ENCODE results near the gene VPREB3.
"Not testable (repeated sequence)": the region's sequence is repeated elsewhere in the genome, so short reads cannot be mapped to it uniquely, and the experiment has no call there.

VPREB3 gene

GRCh38 chr22:23763954-23764353, 9.7 kb upstream of the VPREB3 start:
- no peak for DNase-seq

DNA sequence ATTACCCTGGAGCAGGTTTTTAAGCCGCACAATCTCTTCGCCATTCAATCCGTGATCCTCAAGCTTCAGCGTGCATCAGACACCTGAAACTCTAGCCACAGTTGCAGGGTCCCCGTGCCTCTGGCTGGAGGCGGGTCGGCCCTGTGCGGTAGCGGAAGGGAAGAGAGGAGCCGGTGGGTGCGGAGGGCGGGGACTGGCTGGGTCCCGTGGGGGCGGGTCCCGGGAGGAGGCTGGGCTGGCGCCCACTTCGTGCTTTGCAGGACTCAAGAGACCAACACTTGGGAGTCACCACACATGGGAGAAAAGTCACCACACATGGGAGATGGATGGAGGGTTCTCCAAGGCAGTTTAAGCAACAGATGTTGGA, 9.3 kb upstream of the VPREB3 start:
- DNase-seq: no peak

DNA sequence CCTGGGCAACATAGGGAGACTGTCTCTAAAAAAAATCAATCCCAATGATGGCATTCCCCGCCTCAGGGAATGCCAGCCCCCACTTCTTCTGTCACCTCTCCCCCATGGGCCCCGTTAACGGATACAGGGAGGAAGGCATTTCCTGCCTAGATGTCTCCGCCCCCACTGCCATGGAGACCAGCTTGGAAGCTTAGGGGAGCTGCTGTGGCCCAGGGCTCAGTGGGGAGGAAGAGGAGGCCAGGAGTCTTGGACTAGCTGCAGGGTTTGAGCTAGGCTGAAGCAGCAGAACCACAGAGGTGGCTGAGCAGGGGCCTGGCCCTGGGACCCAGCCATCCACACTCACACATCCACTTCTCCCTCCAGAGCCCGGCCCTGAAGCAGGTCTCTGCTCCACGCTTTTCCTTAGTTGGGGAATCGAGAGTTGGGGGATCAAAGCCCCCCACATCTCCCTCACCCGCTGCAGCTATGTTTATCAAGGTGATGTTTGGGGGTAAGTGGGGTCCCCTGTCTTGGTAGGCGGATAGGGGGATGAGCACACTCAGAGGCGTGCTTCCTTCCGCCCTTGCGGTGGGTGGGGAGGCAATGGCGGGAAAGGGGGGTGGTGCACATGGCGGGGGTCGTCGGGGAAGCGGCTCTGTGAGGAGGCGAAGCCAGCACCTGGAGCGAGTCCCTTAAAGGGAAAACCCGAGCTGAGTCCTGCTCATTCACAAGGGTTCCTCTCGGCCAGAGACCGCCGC, 8.8 kb upstream of the VPREB3 start, which contains the start of gene C22orf15:
TSS of gene C22orf15 (plus strand) at position 149 of the 737 bp plus-strand sequence. CDS start at position 466, 317 bp downstream.
- DNase-seq: no peak

- DNase-seq: no peak
These were observed 5.8 kb upstream of the VPREB3 start for GRCh38 chr22:23760056-23760455.

- DNase-seq: no peak
These were observed 5.3 kb upstream of the VPREB3 start for GRCh38 chr22:23759566-23759965.

DNA sequence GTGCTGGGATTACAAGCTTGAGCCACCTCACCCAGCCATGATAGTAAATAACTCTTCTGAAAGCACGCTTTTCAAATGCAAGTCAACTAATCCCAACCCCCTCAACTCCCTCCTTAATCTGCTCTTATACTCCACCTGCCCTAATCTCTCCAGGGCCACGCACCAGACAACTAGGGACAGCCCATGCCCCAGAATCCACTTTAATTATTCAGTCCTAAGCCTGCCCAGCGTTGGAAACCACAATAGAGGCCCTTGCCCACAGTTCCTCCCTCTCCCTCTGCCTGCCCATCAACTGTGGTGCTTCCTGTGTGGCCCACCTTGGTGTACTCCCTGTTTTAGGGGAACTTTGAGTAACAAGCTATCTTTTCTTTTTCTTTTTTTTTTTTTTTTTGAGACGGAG, 2.7 kb upstream of the VPREB3 start:
- no peak for DNase-seq

GRCh38 chr22:23755711-23756110, 1.5 kb upstream of the VPREB3 start:
- no peak for DNase-seq

GRCh38 chr22:23754980-23755636, 883 bp upstream of the VPREB3 start:
- DNase-seq: no peak

DNA sequence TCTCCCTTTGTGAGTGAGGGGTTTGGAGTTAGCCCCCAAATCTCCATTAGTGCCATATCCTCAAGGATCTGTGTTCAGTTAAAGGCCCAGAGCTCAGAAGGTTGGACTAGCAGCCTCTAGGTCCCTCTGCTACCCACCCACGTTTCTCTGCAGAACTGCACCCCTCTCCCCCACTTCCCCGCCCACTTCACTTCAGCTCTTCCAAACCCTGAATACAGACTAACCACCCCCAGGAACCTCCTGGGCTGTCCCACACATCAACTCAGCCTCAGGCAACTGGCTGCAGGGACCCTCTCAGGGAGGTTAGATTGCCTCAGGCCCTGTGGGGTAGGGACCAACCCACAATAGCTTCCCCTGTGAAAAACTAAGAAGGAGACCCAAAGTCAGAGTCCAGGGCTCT, 840 bp downstream of the VPREB3 start:
- no peak for DNase-seq

DNA sequence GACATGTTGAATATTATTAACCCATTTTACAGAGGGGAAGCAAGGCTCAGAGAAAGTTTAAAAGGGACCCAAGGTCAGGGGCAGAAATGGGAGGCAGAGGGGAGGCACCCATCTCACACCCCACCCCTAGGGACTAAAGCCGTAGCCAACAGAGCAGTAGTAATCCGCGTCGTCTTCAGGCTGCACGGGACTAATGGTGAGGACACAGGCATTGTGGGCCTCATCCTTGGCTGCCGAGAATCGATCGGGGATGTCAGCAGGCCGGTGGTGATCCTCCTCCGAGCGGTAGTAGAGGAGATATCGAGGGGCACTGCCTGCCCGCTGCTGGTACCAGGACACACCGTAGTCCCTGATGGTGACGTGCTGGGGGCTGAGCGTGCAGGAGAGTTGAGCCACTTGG, 1.5 kb downstream of the VPREB3 start:
- no peak for DNase-seq

GRCh38 chr22:23752090-23752691, 2.0 kb downstream of the VPREB3 start:
- peak; percentile 68 for DNase-seq

DNA sequence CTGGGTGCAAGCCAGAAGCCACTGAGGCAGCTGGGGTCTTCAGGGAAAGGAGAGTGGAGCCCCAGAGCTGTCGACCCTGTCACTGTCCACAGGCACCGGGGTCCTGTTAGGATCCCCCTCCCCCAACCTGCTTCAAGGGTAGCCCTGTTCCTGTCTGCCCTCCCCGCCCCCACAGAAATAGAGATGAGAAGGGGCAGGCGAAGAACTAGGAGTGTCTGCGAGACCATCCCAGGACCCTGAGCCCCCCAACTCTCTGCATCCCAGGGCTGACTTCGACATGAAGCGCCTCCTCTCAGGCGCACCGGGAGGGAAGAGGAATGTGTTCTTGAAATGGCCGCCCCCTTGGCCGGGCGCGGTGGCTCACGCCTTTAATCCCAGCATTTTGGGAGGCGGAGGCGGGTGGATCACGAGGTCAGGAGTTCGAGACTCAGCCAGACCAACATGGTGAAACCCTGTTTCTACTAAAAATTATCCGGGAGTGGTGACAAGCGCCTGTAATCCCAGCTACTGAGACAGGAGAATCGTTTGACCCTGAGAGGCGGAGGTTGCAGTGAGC, 2.7 kb downstream of the VPREB3 start:
- no peak for DNase-seq

- peak; percentile 91 for DNase-seq
These were observed 3.3 kb downstream of the VPREB3 start, which contains the start of gene ZNF70 for GRCh38 chr22:23750714-23751440. TSS of gene ZNF70 (minus strand) at chr22:23751112. CDS start at chr22:23745140, 5,972 bp downstream.

GRCh38 chr22:23750367-23750713, 3.9 kb downstream of the VPREB3 start:
- no peak for DNase-seq

GRCh38 chr22:23749841-23750301, 4.4 kb downstream of the VPREB3 start:
- DNase-seq: peak; percentile 80

DNA sequence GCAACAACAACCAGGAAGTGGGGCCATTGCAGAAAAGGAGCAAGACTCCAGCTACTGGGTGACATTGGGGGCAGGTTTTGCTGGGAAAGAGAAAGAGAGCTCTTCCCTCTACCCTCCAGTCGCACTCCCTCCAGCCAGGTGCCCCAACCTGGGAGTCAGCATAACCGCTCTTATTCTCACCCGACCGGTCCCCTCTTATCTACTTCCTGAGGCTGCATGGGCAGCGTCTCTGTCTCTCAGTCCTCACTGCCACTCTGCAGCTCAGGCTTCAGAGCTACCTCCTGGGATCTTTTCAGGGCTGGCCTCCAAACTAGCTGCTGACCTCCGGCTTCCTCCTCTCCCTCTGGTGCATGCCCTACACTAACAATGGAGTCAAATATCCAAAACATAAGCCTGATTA, 8.4 kb downstream of the VPREB3 start:
- DNase-seq: no peak

GRCh38 chr22:23744485-23744884, 9.7 kb downstream of the VPREB3 start:
- no peak for DNase-seq

- DNase-seq: no peak
These were observed 10.2 kb downstream of the VPREB3 start for GRCh38 chr22:23744001-23744400.

- peak; percentile 90 for DNase-seq
These were observed 10.9 kb downstream of the VPREB3 start for GRCh38 chr22:23743303-23743705.

DNA sequence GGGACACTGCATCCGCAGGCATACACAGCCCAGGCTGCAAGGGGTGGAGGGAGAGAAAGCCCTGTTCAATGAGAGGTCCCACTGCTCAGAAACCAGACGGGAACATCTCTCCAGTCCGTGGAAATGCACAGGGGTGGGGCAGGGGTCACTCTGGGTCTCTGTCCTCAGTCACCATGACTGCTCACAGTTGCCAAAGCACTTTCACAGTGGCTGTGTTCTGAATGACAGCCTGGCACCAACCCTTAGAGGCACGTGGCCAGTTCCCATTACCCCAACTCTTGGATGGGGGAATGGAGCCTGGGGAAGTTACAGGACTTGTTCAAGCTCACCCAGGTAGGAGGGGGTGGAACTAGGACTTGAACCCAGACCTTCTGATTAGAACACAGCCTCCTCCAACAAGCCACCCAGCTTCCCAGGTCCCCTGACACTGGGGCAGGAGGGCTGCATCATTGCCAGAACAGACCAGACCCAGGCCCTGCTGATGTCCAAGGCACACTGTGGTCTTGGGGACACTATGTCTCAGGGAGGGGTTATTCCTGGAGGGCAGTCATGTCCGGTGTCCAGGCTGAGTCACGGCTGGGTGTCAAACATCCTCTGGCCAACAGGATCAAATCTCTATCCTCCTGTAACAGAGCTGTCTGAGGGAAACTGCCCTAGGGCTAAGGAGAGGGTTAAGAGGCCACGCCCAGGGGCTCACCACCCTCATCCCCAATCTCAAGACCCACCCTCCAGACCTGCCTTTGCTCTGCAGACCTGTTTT, 11.5 kb downstream of the VPREB3 start:
- no peak for DNase-seq

GRCh38 chr22:23737696-23738095, 16.5 kb downstream of the VPREB3 start:
- no peak for DNase-seq

- not testable (repeated sequence) for DNase-seq
These were observed 26.1 kb downstream of the VPREB3 start for GRCh38 chr22:23728108-23728507.
